ENCODE results near the gene ZMPSTE24.

GRCh38 chr1:40291293-40291692, 33.3 kb downstream of the ZMPSTE24 start:
- TF ChIP-seq CTCF (IDR thresholded peaks at IDR 0.05) (no peak), EP300 (IDR thresholded peaks at IDR 0.05) (no peak)

Data from ovary (tissue), 3 donors.